SH-SY5Y (cell line): ENCODE results near the gene DLG1.

Source experiments
- GATA2 ChIP-seq: IDR thresholded peaks from 2 replicates; pipeline ENCODE4 v1.6.1; 2011; ENCODE audit warnings: mild to moderate bottlenecking, low read depth, low read length
- GATA3 ChIP-seq: IDR thresholded peaks from 2 replicates; pipeline ENCODE4 v1.6.1; 2011; ENCODE audit warnings: low read depth, mild to moderate bottlenecking, low read length, moderate library complexity

- TF ChIP-seq GATA2 (no peak), GATA3 (no peak)
Observed at GRCh38 chr3:197225579-197225978, 72.8 kb downstream of the DLG1 start.
